GM18873 (cell line): Measurements from ENCODE around the gene TKFC.
A peak's percentile ranks its signal among the peaks of the same experiment; 100 is the strongest.

Source experiments
- ATAC-seq: cut with Tn5 transposase; IDR thresholded peaks from one replicate; pipeline ENCODE4 v1.9.1; 2021; ENCODE audit warnings: mild to moderate bottlenecking, moderate library complexity, moderate number of reproducible peaks; ENCODE audit not compliant: unreplicated experiment, low FRiP score

Gene TKFC

GRCh38 chr11:61343792-61344745 lies 11.0 kb downstream of the TKFC start:
- ATAC-seq, result no peak

- no peak for ATAC-seq
These were observed 12.2 kb downstream of the TKFC start for GRCh38 chr11:61345170-61345610.

- no peak for ATAC-seq
These were observed 13.2 kb downstream of the TKFC start for GRCh38 chr11:61345954-61346843.

- no peak for ATAC-seq
These were observed 15.0 kb downstream of the TKFC start for GRCh38 chr11:61347916-61348461.

GRCh38 chr11:61349189-61349751 lies 16.2 kb downstream of the TKFC start:
- no peak for ATAC-seq

GRCh38 chr11:61349916-61350315 lies 16.9 kb downstream of the TKFC start:
- ATAC-seq, result no peak

- ATAC-seq, result no peak
These were observed 17.3 kb downstream of the TKFC start for GRCh38 chr11:61350336-61350735.

GRCh38 chr11:61350803-61351202 lies 17.8 kb downstream of the TKFC start:
- ATAC-seq, result no peak

- ATAC-seq, result no peak
These were observed 19.0 kb downstream of the TKFC start for GRCh38 chr11:61352038-61352437.

GRCh38 chr11:61353131-61354067 lies 20.4 kb downstream of the TKFC start:
- no peak for ATAC-seq

GRCh38 chr11:61354208-61354607 lies 21.2 kb downstream of the TKFC start:
- ATAC-seq, result no peak

- no peak for ATAC-seq
These were observed 23.7 kb downstream of the TKFC start for GRCh38 chr11:61356706-61357105.

GRCh38 chr11:61357233-61357893 lies 24.3 kb downstream of the TKFC start:
- no peak for ATAC-seq

- ATAC-seq, result no peak
These were observed 24.8 kb downstream of the TKFC start for GRCh38 chr11:61357894-61358239.

- ATAC-seq, result no peak
These were observed 25.5 kb downstream of the TKFC start for GRCh38 chr11:61358566-61358965.

GRCh38 chr11:61359516-61359915 lies 26.5 kb downstream of the TKFC start:
- ATAC-seq, result no peak

- ATAC-seq, result no peak
These were observed 28.3 kb downstream of the TKFC start for GRCh38 chr11:61361237-61361740.

- ATAC-seq, result peak; percentile 69
These were observed 28.9 kb downstream of the TKFC start, which contains the start of the genes CYB561A3 and TMEM138 for GRCh38 chr11:61361741-61362541. CYB561A3 (minus strand) TSS chr11:61361882; CDS start chr11:61356713, 5,169 bp downstream. TMEM138 (plus strand) TSS chr11:61362374; CDS start chr11:61364391, 2,017 bp downstream.
